HuH-7.5 (cell line): Measurements from ENCODE around the gene SLC2A4RG.

Source experiments
- DNase-seq: peaks from one replicate; pipeline ENCODE4 v3.0.0; 2011; ENCODE audit warnings: low spot score

The SLC2A4RG gene

DNA sequence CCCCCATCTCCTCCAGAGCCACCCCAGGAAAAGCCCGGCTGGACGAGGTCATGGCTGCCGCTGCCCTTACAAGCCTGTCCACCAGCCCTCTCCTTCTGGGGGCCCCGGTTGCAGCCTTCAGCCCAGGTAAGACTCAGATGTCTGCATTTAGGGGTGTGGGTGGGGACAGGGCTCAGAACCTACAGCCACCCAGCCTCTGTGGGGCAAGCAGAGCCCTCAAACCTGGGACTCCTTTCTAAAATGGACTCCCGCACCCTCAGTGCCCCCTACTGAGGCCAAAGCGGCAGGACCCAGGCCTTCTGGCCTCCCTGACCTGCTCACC lies 1.7 kb downstream of the SLC2A4RG start:
- peak; percentile 64 for DNase-seq

DNA sequence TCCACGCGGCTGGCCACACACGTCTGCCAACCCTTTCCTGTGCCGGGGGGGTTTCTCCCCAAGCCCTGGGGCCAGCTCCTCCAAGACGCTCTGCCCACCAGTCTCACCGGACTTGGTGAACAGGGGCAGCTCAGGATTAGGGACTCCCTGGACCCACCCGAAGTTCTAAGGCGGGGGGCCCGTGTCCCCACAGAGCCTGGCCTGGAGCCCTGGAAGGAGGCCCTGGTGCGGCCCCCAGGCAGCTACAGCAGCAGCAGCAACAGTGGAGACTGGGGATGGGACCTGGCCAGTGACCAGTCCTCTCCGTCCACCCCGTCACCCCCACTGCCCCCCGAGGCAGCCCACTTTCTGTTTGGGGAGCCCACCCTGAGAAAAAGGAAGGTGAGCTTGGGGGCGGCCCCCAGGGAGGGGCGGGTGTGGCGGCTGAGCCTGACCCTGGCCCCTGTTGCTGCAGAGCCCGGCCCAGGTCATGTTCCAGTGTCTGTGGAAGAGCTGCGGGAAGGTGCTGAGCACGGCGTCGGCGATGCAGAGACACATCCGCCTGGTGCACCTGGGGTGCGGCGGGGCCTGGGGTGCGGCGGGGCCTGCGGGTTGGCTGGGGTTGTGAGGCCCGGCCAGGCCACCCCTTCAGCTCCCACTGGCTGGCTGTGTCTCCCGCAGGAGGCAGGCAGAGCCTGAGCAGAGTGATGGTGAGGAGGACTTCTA lies 2.3 kb downstream of the SLC2A4RG start:
- peak; percentile 25 for DNase-seq

DNA sequence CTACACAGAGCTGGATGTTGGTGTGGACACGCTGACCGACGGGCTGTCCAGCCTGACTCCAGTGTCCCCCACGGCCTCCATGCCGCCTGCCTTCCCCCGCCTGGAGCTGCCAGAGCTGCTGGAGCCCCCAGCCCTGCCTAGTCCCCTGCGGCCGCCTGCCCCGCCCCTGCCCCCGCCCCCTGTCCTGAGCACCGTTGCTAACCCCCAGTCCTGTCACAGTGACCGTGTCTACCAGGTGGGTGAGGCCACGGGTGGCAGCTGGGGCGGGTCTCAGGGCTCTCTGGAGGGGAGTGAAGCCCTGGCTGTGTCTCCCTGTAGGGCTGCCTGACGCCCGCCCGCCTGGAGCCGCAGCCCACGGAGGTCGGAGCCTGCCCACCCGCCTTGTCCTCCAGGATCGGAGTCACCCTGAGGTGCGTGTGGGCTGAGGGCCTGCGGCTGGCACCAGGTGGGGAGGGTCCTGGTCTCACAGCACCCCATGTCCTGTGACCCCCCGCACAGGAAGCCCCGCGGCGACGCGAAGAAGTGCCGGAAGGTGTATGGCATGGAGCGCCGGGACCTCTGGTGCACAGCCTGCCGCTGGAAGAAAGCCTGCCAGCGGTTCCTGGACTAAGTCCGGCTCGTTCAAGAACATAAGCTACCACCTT lies 2.9 kb downstream of the SLC2A4RG start:
- DNase-seq, result peak; percentile 22

DNA sequence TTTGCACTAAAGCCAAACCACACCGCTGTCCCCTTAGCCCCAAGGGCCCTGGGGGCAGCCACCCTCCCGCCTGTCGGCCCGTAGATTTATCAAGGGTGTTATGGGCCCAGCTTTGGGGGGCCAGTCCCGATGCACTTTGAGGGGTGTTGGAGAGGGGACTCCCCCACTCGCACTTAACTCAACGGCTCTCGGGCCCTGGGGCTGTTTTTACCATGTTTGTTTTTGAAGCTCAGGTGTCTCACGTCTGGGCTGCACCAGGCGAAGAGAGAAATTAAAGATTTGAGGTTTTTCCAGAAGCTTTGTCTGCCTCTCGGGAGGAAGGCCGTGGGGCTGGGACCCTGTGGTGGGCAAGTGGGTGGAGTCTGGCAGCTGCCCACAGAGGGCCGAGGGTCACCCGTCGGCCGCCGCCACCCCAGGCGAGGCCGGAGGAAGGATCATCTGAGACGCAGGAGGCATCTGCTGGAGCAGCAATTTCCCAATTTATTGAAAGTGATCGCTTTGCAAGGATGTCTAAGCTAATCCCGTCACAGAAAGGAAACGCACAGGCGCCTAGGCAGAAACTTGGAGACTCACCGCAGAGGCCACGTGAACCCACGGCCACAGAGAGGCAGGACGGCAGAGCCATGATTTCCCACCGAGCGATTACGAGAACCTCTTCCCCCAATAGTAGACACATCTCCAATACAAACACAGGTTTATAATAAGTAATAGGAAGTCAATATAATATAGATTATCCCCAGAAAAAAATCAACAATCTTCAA lies 3.8 kb downstream of the SLC2A4RG start:
- no peak for DNase-seq

DNA sequence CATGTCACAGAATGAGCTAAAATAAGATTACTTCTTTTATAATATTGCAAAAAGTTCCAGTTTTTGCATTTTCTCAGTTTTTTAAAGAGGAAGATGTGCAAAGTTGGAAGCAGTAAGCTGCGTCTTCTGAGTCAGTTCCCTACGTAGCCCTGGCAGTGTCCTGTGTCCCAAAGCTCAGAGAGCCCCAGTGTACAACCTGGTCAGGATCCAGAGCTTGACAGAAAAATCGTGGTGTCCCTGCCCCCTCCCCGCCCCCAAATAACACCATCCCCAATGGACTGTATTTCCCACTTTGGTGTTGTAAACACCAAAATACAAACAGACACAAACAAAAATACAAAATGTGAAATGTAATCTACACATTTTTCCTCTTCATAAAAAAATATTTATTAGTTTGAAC lies 4.6 kb downstream of the SLC2A4RG start:
- peak; percentile 16 for DNase-seq

DNA sequence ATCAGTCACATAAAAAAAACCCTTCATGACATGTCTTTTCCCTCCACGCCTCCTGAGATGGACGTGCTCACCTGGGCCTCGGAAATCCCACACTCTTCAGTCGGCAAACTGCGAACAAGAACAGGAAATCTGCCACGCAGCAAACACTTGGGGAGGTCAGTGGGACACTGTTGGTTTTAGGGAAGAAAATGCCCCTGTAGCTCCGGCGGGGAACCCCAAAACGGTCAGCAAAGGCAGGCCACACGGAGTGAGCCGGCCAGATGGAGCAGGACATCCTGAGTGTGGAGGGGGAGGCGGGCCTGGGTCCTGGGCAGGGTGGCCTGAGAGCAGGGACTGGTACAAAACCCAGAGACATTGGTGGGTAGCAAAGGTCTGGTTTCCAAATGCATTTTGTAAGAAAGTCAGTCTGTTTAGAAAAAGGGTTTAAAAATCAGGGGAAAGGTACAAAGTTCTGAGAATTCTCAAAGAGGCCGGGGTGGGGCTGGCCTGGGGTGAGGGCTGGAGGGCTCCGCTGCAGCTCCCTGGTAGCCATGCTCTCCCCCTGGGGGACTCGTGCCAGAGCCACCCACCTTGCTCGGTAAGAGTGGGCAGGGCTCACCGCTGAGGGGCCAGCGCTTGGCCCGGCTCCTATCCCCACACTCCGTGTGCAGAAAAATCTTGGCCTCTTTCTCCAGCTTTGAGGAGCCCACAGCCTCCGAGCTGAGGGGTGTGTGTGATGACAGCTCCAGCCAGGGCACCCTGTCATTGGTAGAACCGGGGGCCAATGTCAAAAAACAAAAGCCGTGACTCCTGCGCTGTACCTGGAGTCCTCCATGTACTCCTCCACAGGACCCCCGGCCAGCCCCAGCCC lies 5.2 kb downstream of the SLC2A4RG start:
- DNase-seq, result peak; percentile 23

DNA sequence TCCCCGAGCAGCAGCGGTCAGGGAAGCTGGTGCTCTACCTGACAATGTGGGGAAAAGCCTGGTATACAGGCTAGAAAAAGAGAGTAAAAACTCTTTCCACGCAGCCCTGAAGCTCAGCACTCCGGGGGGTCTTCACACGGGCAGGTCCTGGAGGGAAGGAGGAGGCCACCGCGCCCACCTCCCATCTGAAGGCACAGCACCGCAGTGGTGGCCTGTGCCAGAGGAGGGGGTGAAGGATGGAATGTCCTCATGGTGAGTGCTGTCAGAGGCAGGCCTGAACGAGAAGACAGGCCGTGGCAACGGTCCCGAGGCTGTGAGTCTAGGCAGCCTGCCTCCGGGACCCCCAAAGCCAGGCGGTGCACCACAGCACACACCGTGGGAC lies 5.8 kb downstream of the SLC2A4RG start:
- peak; percentile 28 for DNase-seq

DNA sequence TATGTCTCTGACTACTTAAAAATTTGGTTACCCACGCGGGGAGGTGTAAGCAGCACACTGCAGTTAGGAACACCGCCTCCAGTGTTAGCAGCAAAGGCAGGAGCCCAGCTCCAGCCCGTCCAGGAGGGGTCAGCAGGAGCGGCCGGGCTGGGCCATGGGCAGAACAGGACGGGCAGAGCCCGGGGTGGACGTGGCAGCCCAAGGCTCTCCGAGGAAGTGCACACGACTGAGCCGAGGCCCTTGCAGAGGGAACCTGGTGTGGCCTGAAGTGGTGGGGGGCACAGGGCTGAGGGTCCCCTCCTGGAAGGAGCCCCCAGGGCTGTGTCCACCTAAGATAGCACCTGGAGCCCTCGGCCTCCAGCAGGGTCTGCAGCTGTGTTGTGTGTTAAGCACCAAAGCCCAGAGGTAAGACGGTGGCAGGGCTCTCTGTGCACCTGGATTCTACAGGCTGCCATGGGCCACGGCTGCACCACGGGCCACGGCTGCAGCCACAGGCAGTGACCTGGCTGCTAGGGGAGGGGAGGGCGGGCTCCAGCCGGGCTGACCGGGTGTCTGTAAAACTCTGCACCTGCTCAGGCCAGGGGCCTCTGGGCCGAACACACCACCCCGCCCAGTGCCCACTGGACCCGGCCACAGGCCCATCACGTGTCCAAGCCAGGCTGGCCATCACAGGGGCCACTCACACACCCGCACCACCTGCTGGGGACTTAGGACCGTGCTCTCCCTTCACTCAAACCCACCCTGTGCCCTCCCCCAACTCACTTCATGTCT lies 6.6 kb downstream of the SLC2A4RG start:
- DNase-seq, result peak; percentile 41

DNA sequence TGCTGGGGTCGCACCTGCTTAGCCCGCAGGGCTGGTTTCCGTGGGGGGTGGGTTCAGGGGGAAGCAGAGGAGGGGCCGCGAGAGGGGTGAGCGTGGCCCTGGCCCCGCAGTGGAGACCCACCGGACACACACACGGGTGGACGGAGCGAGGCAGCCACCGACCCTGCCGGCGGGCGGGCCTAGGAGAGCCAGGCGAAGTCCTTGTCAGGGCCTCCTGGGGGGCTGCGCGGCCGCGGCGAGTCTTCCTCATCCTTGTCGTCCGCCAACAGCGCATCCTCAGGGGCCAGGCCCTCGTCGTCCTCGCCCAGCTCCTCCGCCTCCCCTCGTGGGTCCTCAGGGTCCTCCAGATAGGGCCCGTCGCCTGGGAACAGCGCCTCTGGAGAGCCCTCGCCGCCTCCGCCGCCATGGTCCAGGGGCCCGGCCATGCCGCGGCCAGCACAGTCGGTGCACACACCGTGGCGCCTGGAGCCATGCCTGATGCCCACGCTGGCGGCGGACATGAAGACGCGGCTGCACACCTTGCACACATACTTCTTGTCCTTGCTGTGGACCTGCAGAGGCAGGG lies 7.3 kb downstream of the SLC2A4RG start:
- no peak for DNase-seq

DNA sequence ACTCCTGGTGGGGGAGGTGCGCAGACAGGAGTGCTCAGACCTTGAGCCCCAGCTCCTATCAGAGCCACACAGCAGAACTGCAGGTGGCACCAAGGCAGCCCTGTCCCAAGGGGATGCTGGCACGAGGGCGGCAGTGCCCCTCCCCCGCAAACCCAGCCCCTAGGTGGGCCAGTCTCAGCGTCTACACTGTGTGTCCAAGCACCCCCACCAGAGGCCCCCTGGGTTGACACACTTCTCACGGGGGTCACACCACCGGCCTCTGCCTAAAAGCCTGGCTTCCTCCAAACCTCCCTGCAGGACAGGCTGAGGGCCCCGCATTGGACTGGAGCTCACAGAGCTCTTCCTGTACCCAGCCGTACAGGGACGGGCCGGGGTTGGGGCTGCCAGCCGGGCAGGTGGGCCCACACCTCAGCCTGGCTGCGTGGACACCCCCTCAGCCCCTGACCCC lies 8.1 kb downstream of the SLC2A4RG start:
- DNase-seq, result peak; percentile 29

DNA sequence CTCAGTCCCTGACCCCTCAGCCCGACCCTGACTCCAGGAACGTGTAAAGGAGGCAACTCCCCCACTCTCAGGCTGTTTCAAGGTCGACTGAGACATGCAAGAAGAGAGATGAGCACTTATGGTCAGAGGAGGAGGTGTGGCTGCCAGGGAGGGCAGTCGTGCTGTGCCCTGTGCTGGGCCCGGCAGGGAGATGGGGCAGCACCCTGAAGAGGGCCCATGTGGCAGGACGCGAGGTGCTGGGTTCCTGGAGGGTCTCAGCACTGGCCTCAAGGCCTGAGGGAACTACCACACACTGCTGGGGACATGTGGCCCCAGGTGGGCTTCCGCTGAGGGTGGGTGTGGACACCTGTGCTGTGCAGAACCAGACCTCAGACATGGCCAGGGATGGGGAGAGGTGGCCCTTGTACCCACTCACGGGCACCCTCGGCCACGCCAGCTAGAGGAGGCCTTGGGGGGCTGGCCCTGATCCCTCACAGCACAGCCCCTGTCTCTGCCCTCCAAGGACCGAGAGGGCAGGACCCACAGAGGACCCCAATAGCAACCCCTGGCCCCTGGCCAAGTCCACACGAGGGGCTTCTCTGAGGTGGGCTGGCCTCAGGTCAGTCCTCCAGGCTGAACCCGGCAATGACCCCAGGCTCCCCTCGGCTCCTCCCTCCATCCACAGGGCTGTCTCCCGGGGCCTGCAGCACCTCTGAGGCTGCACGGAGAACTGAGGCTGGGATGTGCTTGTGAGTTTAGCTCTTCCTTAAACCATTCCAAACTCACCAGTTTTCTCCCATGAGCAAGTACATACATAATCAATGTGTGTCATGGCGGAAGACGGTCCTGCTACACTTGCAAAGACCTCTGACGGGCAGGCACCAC lies 8.7 kb downstream of the SLC2A4RG start:
- DNase-seq, result peak; percentile 22

DNA sequence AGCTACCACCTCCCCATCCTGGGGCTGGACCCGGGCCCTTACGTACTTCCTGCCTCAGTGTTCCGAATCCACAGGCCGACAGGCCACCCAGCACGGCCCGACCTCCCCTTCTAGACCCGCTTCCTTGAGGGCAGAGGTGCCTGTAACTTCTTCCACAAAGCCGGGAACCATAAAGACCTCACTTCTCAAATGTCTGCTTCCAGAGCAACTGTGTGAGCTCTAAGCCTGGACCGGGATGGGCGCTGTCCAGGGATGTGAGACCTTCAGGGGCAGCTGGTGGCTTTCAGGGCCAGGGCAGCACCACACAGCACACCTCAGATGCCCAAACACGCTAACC lies 9.3 kb downstream of the SLC2A4RG start:
- DNase-seq, result no peak

DNA sequence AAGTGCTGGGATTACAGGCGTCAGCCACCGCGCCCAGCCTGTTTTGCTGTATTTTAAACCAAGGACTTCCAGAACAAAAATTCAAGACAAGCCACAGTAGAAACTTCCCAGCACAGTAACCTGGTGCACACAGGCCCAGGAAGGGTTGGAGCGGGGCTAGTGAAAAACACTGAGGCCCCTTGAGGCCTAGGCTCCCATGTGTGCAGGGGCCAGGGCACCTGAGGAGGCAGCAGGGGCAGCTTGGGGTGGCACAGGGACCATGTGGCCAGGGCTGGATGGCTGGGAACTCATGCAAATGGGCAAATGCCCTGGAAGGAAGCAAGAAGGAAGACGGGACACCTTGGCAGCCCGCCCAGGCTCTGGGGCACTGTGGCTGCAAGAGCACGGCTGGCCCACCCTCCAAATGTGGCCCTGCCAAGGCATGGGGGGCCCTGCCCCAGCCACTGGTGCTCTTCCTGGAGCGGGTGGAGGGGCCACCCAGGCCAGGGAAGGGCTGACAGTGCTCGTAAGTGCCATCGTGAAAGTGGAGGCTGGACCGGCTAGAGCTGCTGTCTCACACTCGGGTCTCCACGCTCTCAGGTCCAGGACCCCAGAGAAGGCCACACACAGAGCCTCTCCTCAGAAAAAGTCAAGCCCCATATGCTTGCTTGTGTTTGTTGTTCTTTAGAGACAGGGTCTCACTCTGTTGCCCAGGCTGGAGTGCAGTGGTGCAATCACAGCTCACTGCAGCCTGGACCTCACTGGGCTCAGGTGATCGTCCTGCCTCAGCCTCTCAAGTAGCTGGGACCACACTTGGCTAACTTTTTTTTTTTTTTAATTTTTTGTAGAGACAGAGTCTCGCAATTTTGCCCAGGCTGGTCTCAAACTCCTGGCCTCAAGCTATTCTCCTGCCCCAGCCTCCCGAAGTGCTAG lies 10.3 kb downstream of the SLC2A4RG start:
- no peak for DNase-seq

DNA sequence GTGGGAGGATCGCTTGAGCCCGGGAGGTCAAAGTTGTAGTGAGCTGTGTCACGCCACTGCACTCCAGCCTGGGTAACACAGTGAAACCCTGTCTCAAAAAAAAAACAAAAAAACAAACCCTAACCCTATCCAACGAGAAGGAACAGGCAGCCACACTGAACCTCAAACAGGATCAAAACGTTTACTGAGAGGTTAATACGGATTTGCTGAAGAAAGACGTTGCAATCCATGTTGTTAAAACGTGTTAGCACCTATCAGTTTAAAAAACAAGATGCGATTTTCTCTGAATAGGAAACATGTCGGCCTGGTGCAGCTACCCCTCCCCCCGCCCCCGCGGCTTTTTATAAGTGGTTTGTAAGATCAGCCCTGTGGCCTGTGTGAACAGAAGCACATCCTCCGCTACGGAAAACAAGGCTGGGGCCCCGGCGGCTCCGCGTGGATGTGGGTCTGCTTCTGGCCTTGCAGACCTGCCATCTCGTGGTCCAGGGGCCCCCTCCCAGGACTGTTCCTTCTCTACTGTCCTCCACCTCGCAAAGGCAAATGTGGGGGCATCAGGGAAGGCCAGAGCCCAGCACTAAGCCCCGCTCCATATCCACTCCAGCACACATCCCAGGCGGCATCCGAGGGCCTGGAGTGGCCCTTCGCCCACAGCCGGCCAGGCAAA lies 11.4 kb downstream of the SLC2A4RG start:
- no peak for DNase-seq

DNA sequence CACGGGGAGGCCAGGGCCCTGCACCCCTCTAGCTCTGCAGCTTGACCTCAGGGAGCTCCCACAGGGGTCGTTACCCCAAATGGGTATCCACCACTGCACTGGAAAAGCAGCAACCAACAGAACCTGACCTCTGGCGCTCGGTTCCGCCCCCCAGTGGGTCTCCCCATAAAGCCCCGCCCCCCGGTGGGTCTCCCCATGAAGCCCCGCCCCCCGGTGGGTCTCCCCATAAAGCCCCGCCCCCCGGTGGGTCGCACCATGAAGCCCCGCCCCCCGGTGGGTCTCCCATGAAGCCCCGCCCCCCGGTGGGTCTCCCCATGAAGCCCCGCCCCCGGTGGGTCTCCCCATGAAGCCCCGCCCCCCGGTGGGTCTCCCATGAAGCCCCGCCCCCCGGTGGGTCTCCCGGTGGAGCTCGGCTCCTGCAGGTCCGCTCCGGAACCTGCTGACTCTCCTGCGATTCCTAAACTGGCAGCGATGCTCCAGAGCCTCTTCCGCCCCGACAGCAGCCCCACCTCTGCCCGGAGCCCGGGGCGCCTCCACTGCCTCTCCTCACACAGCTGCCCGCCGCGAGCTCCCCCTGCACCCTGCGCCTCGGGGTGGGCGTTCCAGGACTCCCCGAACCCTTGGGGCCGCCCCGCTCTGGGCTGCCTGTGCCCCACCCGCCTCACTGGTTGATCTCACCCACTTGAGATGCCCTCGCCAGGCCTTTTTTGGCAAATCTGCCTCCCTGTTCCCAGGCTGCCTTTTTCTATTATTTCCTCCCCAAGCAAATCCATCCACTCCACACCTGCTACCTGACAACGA lies 12.1 kb downstream of the SLC2A4RG start:
- DNase-seq, result no peak

DNA sequence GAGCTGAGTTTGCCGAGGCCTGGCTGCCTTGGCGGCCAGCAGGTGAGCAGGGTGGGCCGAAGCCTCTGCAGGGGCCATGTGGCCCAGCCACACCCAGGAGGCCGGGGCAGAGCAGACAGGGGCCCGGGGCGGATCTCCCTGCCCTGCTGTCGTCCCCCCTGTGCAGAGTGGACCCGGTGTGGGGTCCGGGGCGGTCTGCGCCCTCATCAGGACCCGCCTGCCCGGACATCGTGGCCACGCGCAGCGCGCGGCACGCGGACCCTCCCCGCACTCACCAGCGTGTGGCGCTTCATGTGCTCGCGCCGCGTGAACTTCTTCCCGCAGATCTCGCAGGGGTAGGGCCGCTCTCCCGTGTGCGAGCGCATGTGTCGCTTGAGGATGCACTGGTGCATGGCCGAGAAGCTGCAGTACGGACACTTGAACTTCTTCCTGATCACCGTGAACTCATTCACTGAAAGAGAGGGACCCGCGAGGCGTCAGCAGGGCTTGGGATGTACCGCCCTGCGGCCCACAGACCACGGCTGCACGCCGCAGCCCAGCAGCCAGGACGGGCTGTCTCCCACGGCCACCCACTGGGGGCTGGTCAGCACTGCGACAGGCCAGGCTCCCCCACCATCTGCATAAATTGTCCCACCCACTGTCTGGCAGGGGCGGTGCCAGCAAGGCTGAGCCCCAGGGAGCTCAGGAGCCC lies 13.0 kb downstream of the SLC2A4RG start:
- DNase-seq, result no peak

DNA sequence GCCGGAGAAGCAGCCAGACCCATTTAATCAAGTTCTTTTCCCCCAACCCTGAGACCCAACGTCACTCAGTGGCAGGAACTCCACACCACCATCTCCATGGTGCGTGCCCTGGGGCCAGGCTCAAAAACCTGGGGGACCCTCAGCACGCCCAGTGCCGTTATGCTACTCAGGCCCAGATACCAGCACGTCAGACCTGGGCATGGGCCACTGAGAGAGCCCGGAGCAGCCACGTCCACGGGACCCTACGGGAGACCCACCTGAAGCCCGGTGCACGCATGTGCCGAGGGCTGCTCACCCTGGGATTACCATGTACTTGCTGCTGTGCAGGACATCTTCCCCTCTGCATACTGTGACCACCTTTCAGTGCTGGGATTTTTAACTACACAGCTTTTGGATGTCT lies 13.8 kb downstream of the SLC2A4RG start:
- no peak for DNase-seq
